ENCODE results near the gene UBQLN3.

- no peak for TF ChIP-seq CTCF (IDR thresholded peaks at IDR 0.05)
- no peak for TF ChIP-seq ZFX (IDR thresholded peaks at IDR 0.05; ENCODE audit: borderline replicate concordance)
These were observed 26.7 kb upstream of the UBQLN3 start for GRCh38 chr11:5536482-5536881.
